RWPE1 (cell line): ENCODE data around the gene MRTFB.

Experiments
- CTCF ChIA-PET: fragments of 350-600 bp; sonication (Branson Sonifier 250); formaldehyde crosslinking; extraction: SDS; loops from one replicate; lab custom pipeline; 2021; lab: Yijun Ruan, JAX
- POLR2A ChIA-PET: fragments of 400-600 bp; formaldehyde crosslinking; extraction: SDS; loops from one replicate; lab custom pipeline; 2020; ENCODE audit warnings: antibody characterized with exemption; ENCODE audit not compliant: low non-redundant PET; lab: Yijun Ruan, JAX
- DNase-seq: peaks from one replicate; pipeline ENCODE4 v3.0.0; 2012; ENCODE audit warnings: low spot score
- H3K27ac ChIP-seq: fragments of 450-650 bp; 2 replicates; pipeline ENCODE4 v1.5.1; 2017
- TF ChIP-seq, protein P1 (sequence below): fragments of 450-650 bp; conservative IDR thresholded peaks from 2 replicates; pipeline ENCODE4 v1.5.1; 2017; ENCODE audit warnings: low read depth, mild to moderate bottlenecking

MRTFB gene

DNA sequence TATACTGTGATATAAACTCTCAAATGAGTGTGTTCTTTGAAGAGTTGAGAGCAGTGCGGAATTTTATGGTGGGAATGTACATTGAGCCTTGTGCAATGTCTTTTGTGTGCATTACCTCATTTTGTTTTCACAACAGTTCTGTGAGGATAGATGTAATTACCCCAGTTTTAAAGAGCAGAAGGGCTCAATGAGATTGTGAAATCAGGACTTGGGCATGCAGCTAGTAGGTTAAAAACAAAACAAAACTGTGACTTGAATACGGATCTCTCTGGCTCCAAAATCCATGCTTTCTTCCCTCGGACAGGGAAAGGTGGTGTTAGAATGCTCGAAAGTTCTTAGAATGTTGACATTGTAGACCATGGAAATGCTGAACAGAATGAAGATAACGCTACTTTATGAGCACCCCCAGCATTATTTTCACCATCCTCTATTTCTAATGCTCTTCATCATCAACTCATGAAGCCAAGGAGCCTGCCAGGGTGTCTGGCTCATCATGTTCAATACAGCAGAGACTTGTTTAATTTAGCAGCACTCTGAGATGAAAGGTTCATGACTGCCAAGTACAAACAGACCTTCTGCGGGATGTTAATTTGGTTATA is 17.1 kb downstream of the MRTFB start:
- no peak overlapping the region for H3K27ac ChIP-seq
- TF ChIP-seq, protein P1, sequence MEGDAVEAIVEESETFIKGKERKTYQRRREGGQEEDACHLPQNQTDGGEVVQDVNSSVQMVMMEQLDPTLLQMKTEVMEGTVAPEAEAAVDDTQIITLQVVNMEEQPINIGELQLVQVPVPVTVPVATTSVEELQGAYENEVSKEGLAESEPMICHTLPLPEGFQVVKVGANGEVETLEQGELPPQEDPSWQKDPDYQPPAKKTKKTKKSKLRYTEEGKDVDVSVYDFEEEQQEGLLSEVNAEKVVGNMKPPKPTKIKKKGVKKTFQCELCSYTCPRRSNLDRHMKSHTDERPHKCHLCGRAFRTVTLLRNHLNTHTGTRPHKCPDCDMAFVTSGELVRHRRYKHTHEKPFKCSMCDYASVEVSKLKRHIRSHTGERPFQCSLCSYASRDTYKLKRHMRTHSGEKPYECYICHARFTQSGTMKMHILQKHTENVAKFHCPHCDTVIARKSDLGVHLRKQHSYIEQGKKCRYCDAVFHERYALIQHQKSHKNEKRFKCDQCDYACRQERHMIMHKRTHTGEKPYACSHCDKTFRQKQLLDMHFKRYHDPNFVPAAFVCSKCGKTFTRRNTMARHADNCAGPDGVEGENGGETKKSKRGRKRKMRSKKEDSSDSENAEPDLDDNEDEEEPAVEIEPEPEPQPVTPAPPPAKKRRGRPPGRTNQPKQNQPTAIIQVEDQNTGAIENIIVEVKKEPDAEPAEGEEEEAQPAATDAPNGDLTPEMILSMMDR = no peak
- DNase-seq = no peak
- ChIA-PET CTCF (interaction anchor here (0.6 kb wide), 1 partner anchor 85 kb away, joined by 7 read pairs; no protein-coding TSS in a partner anchor), POLR2A (no interaction called here)

DNA sequence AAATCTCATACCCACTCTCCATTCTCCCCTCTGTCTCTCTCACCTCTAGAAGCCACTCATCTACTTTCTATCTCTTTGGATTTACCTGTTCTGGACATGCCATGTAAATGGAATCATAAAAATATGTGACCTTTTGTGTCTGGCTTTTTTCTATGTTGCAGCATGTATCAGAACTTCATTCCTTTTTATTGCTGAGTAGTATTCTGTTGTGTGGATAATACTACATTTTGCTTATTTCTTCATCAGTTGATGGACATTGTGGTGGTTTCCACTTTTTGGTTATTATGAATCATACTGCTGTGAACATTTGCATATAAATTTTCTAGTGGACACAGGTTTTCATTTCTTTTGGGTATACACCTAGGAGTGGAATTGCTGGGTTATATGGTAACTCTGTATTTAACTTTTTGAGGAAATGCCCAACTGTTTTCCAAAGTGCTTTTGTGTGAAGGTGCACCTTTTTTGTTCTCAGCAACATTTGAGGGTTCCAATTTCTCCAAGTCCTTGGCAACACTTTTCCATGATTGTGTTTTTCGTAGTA is 18.2 kb downstream of the MRTFB start:
- ChIA-PET CTCF (no interaction called here), POLR2A (no interaction called here)
- TF ChIP-seq, protein P1 = no peak
- H3K27ac ChIP-seq = no peak overlapping the region
- DNase-seq = no peak

DNA sequence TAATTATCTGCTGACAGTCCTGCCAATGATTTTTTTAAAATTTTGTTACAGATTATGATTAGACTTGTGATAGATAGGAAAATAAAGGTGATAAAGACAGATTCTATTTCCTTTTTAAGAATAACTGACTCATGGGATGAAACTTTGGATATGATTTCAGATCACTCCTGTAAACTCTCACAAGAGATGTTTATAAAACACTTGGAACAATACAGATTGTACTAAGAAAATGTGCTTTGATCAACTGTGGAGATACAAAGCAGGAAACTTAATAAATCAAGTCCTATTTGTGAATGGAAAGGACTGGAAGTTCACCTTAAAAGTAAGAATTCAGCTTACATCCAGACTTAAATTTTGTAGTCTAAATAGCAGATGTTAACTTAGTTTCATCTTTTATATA is 21.4 kb downstream of the MRTFB start:
- POLR2A ChIA-PET = no interaction called here
- H3K27ac ChIP-seq = no peak overlapping the region
- DNase-seq = no peak
- TF ChIP-seq, protein P1 = no peak
- CTCF ChIA-PET = interaction anchor here (0.7 kb wide), 1 partner anchor 541 kb away, joined by 3 read pairs; no protein-coding TSS in a partner anchor

- ChIA-PET CTCF (interaction anchor here (0.7 kb wide), 1 partner anchor 14 kb away, joined by 4 read pairs; no protein-coding TSS in a partner anchor), POLR2A (no interaction called here)
- no peak overlapping the region for H3K27ac ChIP-seq
- DNase-seq = no peak
- TF ChIP-seq, protein P1 = no peak
Measured at GRCh38 chr16:14095883-14096551, 24.9 kb downstream of the MRTFB start.

GRCh38 chr16:14097182-14097959 is 26.3 kb downstream of the MRTFB start:
- no peak overlapping the region for H3K27ac ChIP-seq

More at GRCh38 chr16:14097182-14097959, 26.3 kb downstream of the MRTFB start:
- peak; percentile 67 for DNase-seq
- ChIA-PET CTCF (interaction anchor here (0.9 kb wide), 2 partner anchors 90 to 174 kb away, joined by 3 to 4 read pairs; no protein-coding TSS in a partner anchor), POLR2A (no interaction called here)
- TF ChIP-seq, protein P1 = no peak
